NT2/D1 (cell line): ENCODE data around the gene CELF4.

Source experiments
- YY1 ChIP-seq: IDR thresholded peaks from 2 replicates; pipeline ENCODE4 v1.6.1; 2011; ENCODE audit not compliant: insufficient read length, insufficient read depth
- ZNF274 ChIP-seq: IDR thresholded peaks from 2 replicates; pipeline ENCODE4 v1.6.1; 2011; ENCODE audit warnings: mild to moderate bottlenecking, low read depth, low read length

GRCh38 chr18:37426586-37426985, 139.0 kb downstream of the CELF4 start:
- no peak for TF ChIP-seq ZNF274
- no peak for TF ChIP-seq YY1
